Endothelial cell of umbilical vein (primary cell): Measurements from ENCODE around the gene KCNJ15. TPM values are rescaled to one million over a fixed set of nuclear protein-coding genes. Genes with fewer than 3 reads are reported as not detected.

Experiments used
- BruUV-seq: library from RNA; stranded (reverse); fragments of 400-500 nt; replicated peaks from 2 replicates; lab custom pipeline; 2021; lab: Mats Ljungman, UMichigan
- CTCF ChIA-PET: fragments of 300-600, 350-600 bp; sonication (Branson Sonifier 250); formaldehyde crosslinking; loops from one replicate; lab custom pipeline; 2021; ENCODE audit warnings: antibody characterized with exemption, inconsistent platforms; lab: Charles Lee
- POLR2A ChIA-PET: fragments of 300-600, 350-600 bp; sonication (Branson Sonifier 250); formaldehyde crosslinking; loops from one replicate; lab custom pipeline; 2021; ENCODE audit warnings: antibody characterized with exemption, inconsistent platforms; lab: Charles Lee
- DNase-seq: peaks from one replicate; pipeline ENCODE4 v3.0.0-alpha.2; 2011; ENCODE audit warnings: low read depth, low spot score
- FAIRE-seq: peaks from 2 replicates; lab custom pipeline; 2011; peaks lifted over from hg19 to GRCh38; lab: Jason Lieb, UNC
- H2AFZ ChIP-seq: 2 replicates; pipeline ENCODE4 v1.6.0; 2012; ENCODE audit warnings: low read depth, low read length, control low read depth, inconsistent platforms
- H3K27ac ChIP-seq: 2 replicates; pipeline ENCODE4 v1.5.1; 2011; ENCODE audit warnings: low read depth, mild to moderate bottlenecking, control low read depth, low read length, moderate library complexity; ENCODE audit not compliant: insufficient read depth
- H3K27me3 ChIP-seq, 2 experiments: 2 replicates each; pipeline versions ENCODE4 v1.6.0 to v1.6.1; 2011; ENCODE audit warnings: low read length in 2 of 2, mixed read lengths in 1 of 2; ENCODE audit not compliant: control insufficient read depth in 2 of 2, insufficient read depth in 2 of 2
- H3K36me3 ChIP-seq, 2 experiments: 2 replicates in 1 of 2; 3 replicates in 1 of 2; pipeline ENCODE4 v1.5.1; 2011; ENCODE audit warnings: low read length in 2 of 2, mild to moderate bottlenecking in 1 of 2, moderate library complexity in 1 of 2; ENCODE audit not compliant: control insufficient read depth in 2 of 2, insufficient read depth in 2 of 2; ENCODE audit errors: extremely low read depth in 1 of 2
- H3K4me1 ChIP-seq: 3 replicates; pipeline ENCODE4 v1.5.1; 2011; ENCODE audit warnings: mild to moderate bottlenecking, low read length; ENCODE audit not compliant: control insufficient read depth, insufficient read depth; ENCODE audit errors: extremely low read depth
- H3K4me2 ChIP-seq: 2 replicates; pipeline ENCODE4 v1.6.1; 2011; ENCODE audit warnings: low read length, control low read depth, mixed read lengths; ENCODE audit not compliant: insufficient read depth
- H3K4me3 ChIP-seq, 3 experiments: fragments of 200-600 bp in 1 of 3; sonication (generic), shearing (Covaris generic) in 1 of 3; replicated peaks in 1 of 3; 2 replicates each; pipeline ENCODE4 v1.5.1; 2011 to 2016; ENCODE audit warnings: control low read depth in 3 of 3, low read length in 3 of 3, mild to moderate bottlenecking in 2 of 3, inconsistent platforms in 1 of 3, low read depth in 1 of 3, moderate library complexity in 1 of 3; ENCODE audit not compliant: insufficient read depth in 1 of 3
- H3K79me2 ChIP-seq: 2 replicates; pipeline ENCODE4 v1.6.0; 2012; ENCODE audit warnings: low read length, inconsistent platforms; ENCODE audit not compliant: control insufficient read depth, insufficient read depth
- H3K9ac ChIP-seq: replicated peaks from 2 replicates; pipeline ENCODE3; 2011; ENCODE audit warnings: low read length, control low read depth; ENCODE audit not compliant: insufficient read depth; ENCODE audit errors: extremely low read depth
- H3K9me1 ChIP-seq: replicated peaks from 3 replicates; pipeline ENCODE4 v1.6.0; 2011; ENCODE audit warnings: mild to moderate bottlenecking, low read length; ENCODE audit not compliant: control insufficient read depth, insufficient read depth; ENCODE audit errors: extremely low read depth
- H3K9me3 ChIP-seq: replicated peaks from 2 replicates; pipeline ENCODE4 v1.5.1; 2012; ENCODE audit warnings: low read length, inconsistent platforms; ENCODE audit not compliant: control insufficient read depth, insufficient read depth
- H4K20me1 ChIP-seq: replicated peaks from 2 replicates; pipeline ENCODE3; 2011; ENCODE audit warnings: mild to moderate bottlenecking, low read length; ENCODE audit not compliant: control insufficient read depth, insufficient read depth; ENCODE audit errors: extremely low read depth
- EZH2 ChIP-seq: IDR thresholded peaks from 2 replicates; pipeline ENCODE4 v1.6.1; 2012; ENCODE audit warnings: borderline replicate concordance, low read depth, mild to moderate bottlenecking, moderate library complexity, low read length, inconsistent platforms; ENCODE audit not compliant: severe bottlenecking
- FOS ChIP-seq: IDR thresholded peaks from 2 replicates; pipeline ENCODE4 v1.6.1; 2011; ENCODE audit warnings: mild to moderate bottlenecking, low read length, moderate library complexity, borderline replicate concordance; ENCODE audit not compliant: insufficient read depth
- GATA2 ChIP-seq: IDR thresholded peaks from 2 replicates; pipeline ENCODE4 v1.7.0; 2011; ENCODE audit warnings: low read depth, mild to moderate bottlenecking, moderate library complexity, mixed read lengths, low read length; ENCODE audit not compliant: insufficient read length, insufficient read depth
- MYC ChIP-seq: IDR thresholded peaks from one replicate; pipeline ENCODE4 v1.6.1; 2011; ENCODE audit warnings: mild to moderate bottlenecking, low read depth, low read length
- POLR2A ChIP-seq: IDR thresholded peaks from 2 replicates; pipeline ENCODE4 v1.6.1; 2012; ENCODE audit warnings: low read depth, mild to moderate bottlenecking, control low read depth, low read length
- POLR2AphosphoS5 ChIP-seq: IDR thresholded peaks from 2 replicates; pipeline ENCODE4 v1.6.1; 2012; ENCODE audit warnings: low read depth, mild to moderate bottlenecking, control low read depth, low read length, moderate library complexity; ENCODE audit not compliant: insufficient read depth
- dilution Hi-C: fragments of 300-500 bp; cut with MboI; formaldehyde crosslinking; loops from one replicate; pipeline ENCODE4 v1.15.0; 2019; ENCODE audit warnings: low sequenced_read_pairs; ENCODE audit not compliant: extremely low pct_ligation_motif_present
- intact Hi-C: fragments of 100-400 bp; cut with micrococcal nuclease; formaldehyde crosslinking; loops from one replicate; pipeline ENCODE4 v1.10.0; 2022
- polyA plus RNA-seq, 4 experiments: library from polyadenylated mRNA; depleted of rRNA in 3 of 4; stranded (reverse) in 3 of 4; unstranded in 1 of 4; fragments of >200 nt; gene quantifications; 2 replicates each; pipeline versions ENCODE4 v1.2.1 to v1.2.3, GENCODE V29; 2011 to 2012; ENCODE audit warnings: missing spikeins in 1 of 4
- total RNA-seq: library from RNA; stranded (reverse); gene quantifications from 2 replicates; pipeline ENCODE4 v1.2.3, GENCODE V29; 2021
- TF ChIP-seq, protein P1 (sequence below): IDR thresholded peaks from 2 replicates; pipeline ENCODE4 v1.6.1; 2011; ENCODE audit not compliant: insufficient read depth, insufficient read length

KCNJ15 gene
- total and polyA plus RNA-seq, 2 donors (not counting 3 experiments of a cell fraction or from before 2014, with no cell fraction given), result 1.4 to 1.5 TPM

DNA sequence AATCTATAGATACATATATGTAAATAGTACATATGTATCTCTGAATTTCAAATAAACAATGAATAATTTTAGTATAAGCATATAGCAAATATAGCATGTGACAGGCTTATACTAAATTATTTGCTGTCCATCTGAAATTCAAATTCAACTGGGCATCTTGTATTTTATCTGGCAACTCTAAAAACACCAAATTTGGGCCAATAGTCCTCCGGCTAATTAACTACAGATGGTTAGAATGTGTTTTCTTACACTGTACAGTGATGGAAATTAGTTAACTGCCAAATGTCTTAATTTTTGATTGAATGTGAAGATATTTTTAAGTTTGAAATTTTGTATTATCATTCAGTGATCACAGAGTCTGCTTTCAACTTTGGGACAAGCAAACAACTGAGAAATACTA lies 30.7 kb downstream of the KCNJ15 start:
- Histone ChIP-seq H3K9ac (no peak overlapping the region), H3K36me3 (no peaks in the 10 kb centered on the region), H3K27me3 (peaks cover 0 to 6% of the 10 kb centered on the region in 2 experiments), H3K79me2 (no peaks in the 10 kb centered on the region), H2AFZ (no peak overlapping the region), H3K9me1 (no peaks in the 10 kb centered on the region), H3K4me2 (no peak overlapping the region), H3K27ac (no peak overlapping the region), H3K9me3 (no peaks in the 10 kb centered on the region), H4K20me1 (no peaks in the 10 kb centered on the region), H3K4me3 (no peak overlapping the region), H3K4me1 (peaks cover 6% of the 10 kb centered on the region)
- FAIRE-seq (no peak), DNase-seq (no peak)
- POLR2A ChIA-PET, result no interaction called here
- TF ChIP-seq GATA2 (no peak), POLR2AphosphoS5 (no peak), EZH2 (no peak), MYC (no peak), FOS (no peak), POLR2A (no peak)
- TF ChIP-seq, protein P1, sequence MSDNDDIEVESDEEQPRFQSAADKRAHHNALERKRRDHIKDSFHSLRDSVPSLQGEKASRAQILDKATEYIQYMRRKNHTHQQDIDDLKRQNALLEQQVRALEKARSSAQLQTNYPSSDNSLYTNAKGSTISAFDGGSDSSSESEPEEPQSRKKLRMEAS, result no peak
- dilution Hi-C loops, result no loop called here
- CTCF ChIA-PET, result no interaction called here
- intact Hi-C loops, result no loop called here
- no TSS peak for BruUV-seq
